ENCODE results near the gene SNRK.

Gene SNRK

GRCh38 chr3:43279082-43279481 is 7.3 kb upstream of the SNRK start:
- DNase-seq, result no peak

GRCh38 chr3:43279532-43279931 is 6.8 kb upstream of the SNRK start:
- DNase-seq, result no peak

GRCh38 chr3:43281020-43281419 is 5.3 kb upstream of the SNRK start:
- DNase-seq, result no peak

GRCh38 chr3:43284171-43284570 is 2.2 kb upstream of the SNRK start:
- no peak for DNase-seq

GRCh38 chr3:43285644-43286043 is 696 bp upstream of the SNRK start:
- no peak for DNase-seq

GRCh38 chr3:43286841-43287499 is 630 bp downstream of the SNRK start:
- DNase-seq, result no peak

GRCh38 chr3:43287500-43287873 is 1.1 kb downstream of the SNRK start:
- no peak for DNase-seq

- peak; percentile 56 for DNase-seq
Measured at GRCh38 chr3:43288366-43288765, 2.0 kb downstream of the SNRK start.

GRCh38 chr3:43288850-43289249 is 2.5 kb downstream of the SNRK start:
- DNase-seq, result no peak

GRCh38 chr3:43289401-43289800 is 3.1 kb downstream of the SNRK start:
- DNase-seq, result no peak

- DNase-seq, result no peak
Measured at GRCh38 chr3:43289841-43290470, 3.6 kb downstream of the SNRK start.

- DNase-seq, result no peak
Measured at GRCh38 chr3:43290956-43291355, 4.6 kb downstream of the SNRK start.

GRCh38 chr3:43291546-43291945 is 5.2 kb downstream of the SNRK start:
- DNase-seq, result no peak

GRCh38 chr3:43294975-43295374 is 8.6 kb downstream of the SNRK start:
- DNase-seq, result no peak

- DNase-seq, result peak; percentile 69
Measured at GRCh38 chr3:43296565-43296964, 10.2 kb downstream of the SNRK start.

- DNase-seq, result no peak
Measured at GRCh38 chr3:43298292-43298691, 12.0 kb downstream of the SNRK start.

GRCh38 chr3:43298761-43299160 is 12.4 kb downstream of the SNRK start:
- no peak for DNase-seq

- DNase-seq, result no peak
Measured at GRCh38 chr3:43302116-43302880, 16.0 kb downstream of the SNRK start.

GRCh38 chr3:43304126-43304525 is 17.8 kb downstream of the SNRK start:
- DNase-seq, result no peak

GRCh38 chr3:43307226-43307625 is 20.9 kb downstream of the SNRK start:
- no peak for DNase-seq

GRCh38 chr3:43307649-43308048 is 21.3 kb downstream of the SNRK start:
- no peak for DNase-seq

- no peak for DNase-seq
Measured at GRCh38 chr3:43309372-43310305, 23.3 kb downstream of the SNRK start.

Data from activated CD4-positive, alpha-beta T cell treated with anti-CD3 and anti-CD28 coated beads, Interleukin-2, amount 50 U/mL, for 16 hours (primary cell).